ENCODE results near the gene RBBP8. TPM values are rescaled to one million over a fixed set of nuclear protein-coding genes. Genes with fewer than 3 reads are reported as not detected.

RBBP8 gene
- total RNA-seq, 1 experiment from 2014 or later, result 65.2 TPM

DNA sequence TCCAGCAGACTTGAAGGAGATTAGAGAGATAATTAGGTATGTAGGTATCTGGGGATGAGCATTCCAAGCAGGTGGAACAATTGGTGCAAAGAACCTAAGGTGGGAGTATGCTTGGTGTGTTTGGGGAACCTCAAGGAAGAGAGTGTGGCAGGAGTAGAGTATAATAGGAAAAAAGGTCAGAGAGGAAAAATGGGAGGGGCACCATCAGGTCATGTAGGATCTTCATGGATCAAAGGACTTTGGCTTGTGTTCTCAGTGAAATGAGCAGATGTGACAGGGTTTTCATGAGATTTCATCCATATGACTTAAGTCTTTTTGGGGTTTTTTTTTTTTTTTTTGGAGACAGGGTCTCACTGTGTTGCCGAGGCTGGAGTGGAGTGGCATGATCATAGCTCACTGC lies 47.3 kb downstream of the RBBP8 start:
- DNase-seq, result no peak
- H4K5ac ChIP-seq (ENCODE audit: insufficient read length, low read depth, low read length), result no peak overlapping the region
- H3K4ac ChIP-seq (ENCODE audit: low read depth, low read length), result no peak overlapping the region
- H2BK15ac ChIP-seq (ENCODE audit: low read depth, low read length), result no peak overlapping the region
- Mint-ChIP-seq H3K4me3 (no peak overlapping the region), H3K27me3 (ENCODE audit: low read depth) (no peaks in the 10 kb centered on the region), H3K27ac (peak overlapping the region in 2 of 3 experiments; percentile 4 to 83; a peak in 4 of 7 replicates), H3K36me3 (ENCODE audit: insufficient read depth in 1 of 3, low read depth in 3 of 3) (peaks cover 8 to 50% (median 16%) of the 10 kb centered on the region in 3 experiments; a peak in 6 of 7 replicates), H3K9me3 (no peaks in the 10 kb centered on the region), H3K4me1 (peaks cover 4 to 9% of the 10 kb centered on the region in 2 experiments)
- H2BK5ac ChIP-seq (ENCODE audit: insufficient read length, low read length), result no peak overlapping the region
- H3K4me1 ChIP-seq (ENCODE audit: insufficient read depth, low read length), result no peaks in the 10 kb centered on the region
- no peak overlapping the region for H3K27ac ChIP-seq (ENCODE audit: insufficient read length, low read depth, low read length)
- H3K9me3 ChIP-seq (ENCODE audit: control insufficient read depth, low read depth, low read length), result no peaks in the 10 kb centered on the region
- no peak overlapping the region for H3K56ac ChIP-seq (ENCODE audit: insufficient read length, low read depth, low read length)
- no peaks in the 10 kb centered on the region for H3K79me1 ChIP-seq (ENCODE audit: insufficient read depth, low read depth, low read length, poor library complexity, severe bottlenecking)
- no peak overlapping the region for H3K18ac ChIP-seq (ENCODE audit: insufficient read length, low read depth, low read length)
- WGBS (ENCODE audit: extremely low coverage, insufficient read length, low lambda C conversion rate), result no CpG with 5 or more reads among the region's 1 CpG
- no peak overlapping the region for H3T11ph ChIP-seq (ENCODE audit: low read length)
- H3K79me2 ChIP-seq (ENCODE audit: insufficient read depth, low read length), result no peaks in the 10 kb centered on the region
- no peak overlapping the region for H3K14ac ChIP-seq (ENCODE audit: insufficient read depth, low read length)
- no peaks in the 10 kb centered on the region for H3K27me3 ChIP-seq (ENCODE audit: insufficient read depth, low read length)
- no peak overlapping the region for H2AFZ ChIP-seq (ENCODE audit: low read length)
- H4K20me1 ChIP-seq (ENCODE audit: control insufficient read depth, insufficient read depth, insufficient read length), result no peaks in the 10 kb centered on the region
- no peak overlapping the region for H2BK20ac ChIP-seq (ENCODE audit: low read depth, low read length, poor library complexity, severe bottlenecking)
- H3K4me2 ChIP-seq (ENCODE audit: insufficient read depth, insufficient read length, low read length), result no peak overlapping the region
- no peak overlapping the region for H3K9ac ChIP-seq (ENCODE audit: extremely low read depth, insufficient read length, low read length)
- H2BK120ac ChIP-seq (ENCODE audit: low read depth, low read length, poor library complexity, severe bottlenecking), result no peak overlapping the region
- no peak overlapping the region for H4K8ac ChIP-seq (replicated peaks; ENCODE audit: insufficient read length, low read depth, low read length)
- H3K23me2 ChIP-seq (ENCODE audit: insufficient read length, low read depth, low read length, poor library complexity, severe bottlenecking), result no peaks in the 10 kb centered on the region
- H2BK12ac ChIP-seq (ENCODE audit: insufficient read length, low read depth, low read length), result no peak overlapping the region
- H4K91ac ChIP-seq (ENCODE audit: insufficient read length, low read depth, low read length), result no peak overlapping the region
- TF ChIP-seq CTCF (conservative IDR thresholded peaks at IDR 0.05), result no peak
- no peak overlapping the region for H2AK5ac ChIP-seq (ENCODE audit: insufficient read length, low read length)
- H3K23ac ChIP-seq (ENCODE audit: insufficient read length, low read depth, low read length), result no peak overlapping the region

Data from H9 (cell line).